Right lobe of liver (tissue), 4 donors: ENCODE results near the gene KIF5C.

Experiments used
- CTCF ChIP-seq, 4 donors: fragments of 200-600 bp in 3 of 4; fragments of 450-650 bp in 1 of 4; IDR thresholded peaks; one replicate each; pipeline versions ENCODE4 v1.5.1 to v1.8.0; 2016 to 2022; ENCODE audit warnings: antibody characterized with exemption in 4 of 4, mild to moderate bottlenecking in 2 of 4
- POLR2A ChIP-seq: fragments of 450-650 bp; IDR thresholded peaks from one replicate; pipeline ENCODE4 v1.6.1; 2017; ENCODE audit warnings: antibody characterized with exemption, mild to moderate bottlenecking
- donor health status: DM: no; HTN: no; CAD: no.
- donor health status: DM: no; HTN: no; CAD: no.
- donor health status: DM: no; HTN: yes; CAD: no.

GRCh38 chr2:148932536-148932935 is 57.5 kb downstream of the KIF5C start:
- TF ChIP-seq POLR2A: no peak
- TF ChIP-seq CTCF (IDR thresholded peaks at IDR 0.05): no peak
